ENCODE results near the gene CDH4. TPM values are rescaled to one million over a fixed set of nuclear protein-coding genes. Genes with fewer than 3 reads are reported as not detected.

Gene CDH4
- total and polyA plus RNA-seq, 2 donors (not counting 3 experiments of a cell fraction or from before 2014, with no cell fraction given), result 0.17 to 0.51 TPM

- dilution Hi-C loops (cut with MboI; ENCODE audit: extremely low pct_ligation_motif_present, low sequenced_read_pairs) (no loop called here), intact Hi-C loops (cut with micrococcal nuclease) (no loop called here)
- H3K27me3 ChIP-seq (ENCODE audit: control insufficient read depth in 2 of 2, insufficient read depth in 2 of 2, low read length in 2 of 2), result no peaks in the 10 kb centered on the region
- no peaks in the 10 kb centered on the region for H4K20me1 ChIP-seq (replicated peaks; ENCODE audit: control insufficient read depth, extremely low read depth, insufficient read depth, low read length)
- FAIRE-seq, result no peak
- no peak overlapping the region for H3K9ac ChIP-seq (replicated peaks; ENCODE audit: extremely low read depth, insufficient read depth, low read length)
- CTCF ChIA-PET, result no interaction called here
- no peaks in the 10 kb centered on the region for H3K79me2 ChIP-seq (ENCODE audit: control insufficient read depth, insufficient read depth, low read length)
- no peak overlapping the region for H2AFZ ChIP-seq (ENCODE audit: low read depth, low read length)
- no peak overlapping the region for H3K27ac ChIP-seq (ENCODE audit: insufficient read depth, low read depth, low read length)
- no peaks in the 10 kb centered on the region for H3K9me1 ChIP-seq (replicated peaks; ENCODE audit: control insufficient read depth, extremely low read depth, insufficient read depth, low read length)
- H3K9me3 ChIP-seq (replicated peaks; ENCODE audit: control insufficient read depth, insufficient read depth, low read length), result no peaks in the 10 kb centered on the region
- POLR2A ChIA-PET, result no interaction called here
- H3K4me2 ChIP-seq (ENCODE audit: insufficient read depth, low read length), result no peak overlapping the region
- TF ChIP-seq JUN (IDR thresholded peaks at IDR 0.05; ENCODE audit: borderline replicate concordance, insufficient read depth, insufficient read length, low read depth) (no peak), MYC (IDR thresholded peaks at IDR 0.05; ENCODE audit: low read depth, low read length) (no peak), GATA2 (IDR thresholded peaks at IDR 0.05; ENCODE audit: insufficient read depth, insufficient read length, low read depth, low read length) (no peak), POLR2AphosphoS5 (IDR thresholded peaks at IDR 0.05; ENCODE audit: insufficient read depth, low read depth, low read length) (no peak), FOS (IDR thresholded peaks at IDR 0.05; ENCODE audit: borderline replicate concordance, insufficient read depth, low read length) (no peak), POLR2A (IDR thresholded peaks at IDR 0.05; ENCODE audit: low read depth, low read length) (no peak), CTCF (IDR thresholded peaks at IDR 0.05; ENCODE audit: extremely low read depth in 1 of 2, insufficient read depth in 1 of 2, low read depth in 1 of 2, low read length in 2 of 2) (no peak), EZH2 (IDR thresholded peaks at IDR 0.05; ENCODE audit: borderline replicate concordance, low read depth, low read length, severe bottlenecking) (no peak)
- TF ChIP-seq, protein P1, sequence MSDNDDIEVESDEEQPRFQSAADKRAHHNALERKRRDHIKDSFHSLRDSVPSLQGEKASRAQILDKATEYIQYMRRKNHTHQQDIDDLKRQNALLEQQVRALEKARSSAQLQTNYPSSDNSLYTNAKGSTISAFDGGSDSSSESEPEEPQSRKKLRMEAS (IDR thresholded peaks at IDR 0.05; ENCODE audit: insufficient read depth, insufficient read length), result no peak
- H3K36me3 ChIP-seq (ENCODE audit: control insufficient read depth in 2 of 2, extremely low read depth in 1 of 2, insufficient read depth in 2 of 2, low read length in 2 of 2), result no peaks in the 10 kb centered on the region
- no TSS peak for BruUV-seq (replicated peaks)
- H3K4me1 ChIP-seq (ENCODE audit: control insufficient read depth, extremely low read depth, insufficient read depth, low read length), result no peaks in the 10 kb centered on the region
- no peak for DNase-seq (ENCODE audit: low read depth, low spot score)
- no peak overlapping the region for H3K4me3 ChIP-seq (replicated peaks in 1 of 3; ENCODE audit: insufficient read depth in 1 of 3, low read depth in 1 of 3, low read length in 3 of 3)
Measured at GRCh38 chr20:61801065-61801360, 549.0 kb downstream of the CDH4 start.

All from endothelial cell of umbilical vein (primary cell).